ENCODE data around the gene EPHB1.

Gene EPHB1

DNA sequence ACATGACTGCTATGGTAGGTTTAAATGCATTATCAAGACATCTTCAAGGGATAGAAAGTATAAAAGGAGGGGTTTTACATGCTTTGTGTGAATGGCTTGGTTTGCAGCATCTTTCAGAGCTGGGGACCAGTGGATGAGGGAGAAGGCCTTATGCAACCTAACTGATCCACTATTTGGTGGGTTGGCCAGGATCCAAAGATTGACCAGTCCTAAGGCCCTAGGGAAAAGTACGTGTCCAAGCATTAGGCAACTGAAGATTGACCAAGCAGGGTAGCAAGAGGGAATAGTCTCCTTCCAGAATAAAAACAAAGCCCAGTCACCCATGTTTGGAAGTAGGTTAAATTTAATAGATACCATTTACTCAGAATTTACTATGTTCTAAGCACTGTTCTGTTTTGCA is 509.3 kb downstream of the EPHB1 start:
- no peak for DNase-seq

Data from CD4-positive, alpha-beta T cell treated with Interleukin-17A for 1 hour (primary cell).